GM12875 (cell line): ENCODE results near the gene FIS1.

Source experiments
- H3K4me3 ChIP-seq: one replicate; pipeline ENCODE4 v1.5.1; 2011; ENCODE audit warnings: low read depth, low read length, control low read depth
- TF ChIP-seq, protein P1 (sequence below): IDR thresholded peaks from 2 replicates; pipeline ENCODE4 v1.5.1; 2011; ENCODE audit warnings: low read depth, mild to moderate bottlenecking, control low read depth, inconsistent platforms, low read length, moderate library complexity, borderline replicate concordance; ENCODE audit not compliant: insufficient read depth

FIS1 gene

DNA sequence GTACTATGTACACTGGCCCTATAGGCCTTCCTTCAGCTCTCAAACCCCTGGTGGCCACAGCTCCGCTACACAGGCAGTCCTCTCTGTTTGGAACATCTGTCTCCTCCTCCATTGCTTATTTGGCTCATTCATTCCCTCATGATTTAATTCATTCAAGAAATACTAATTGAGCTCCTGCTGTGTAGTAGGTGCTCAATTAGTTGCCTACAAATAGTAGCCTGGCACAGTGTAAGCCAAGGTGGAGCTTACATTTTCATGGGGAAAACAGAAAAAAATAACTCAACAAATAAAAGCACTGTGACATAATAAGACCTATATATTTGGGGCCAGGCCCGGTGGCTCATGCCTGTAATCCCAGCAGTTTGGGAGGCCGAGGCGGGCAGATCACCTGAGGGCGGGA is 3.4 kb upstream of the FIS1 start:
- H3K4me3 ChIP-seq: no peak overlapping the region
- TF ChIP-seq, protein P1, sequence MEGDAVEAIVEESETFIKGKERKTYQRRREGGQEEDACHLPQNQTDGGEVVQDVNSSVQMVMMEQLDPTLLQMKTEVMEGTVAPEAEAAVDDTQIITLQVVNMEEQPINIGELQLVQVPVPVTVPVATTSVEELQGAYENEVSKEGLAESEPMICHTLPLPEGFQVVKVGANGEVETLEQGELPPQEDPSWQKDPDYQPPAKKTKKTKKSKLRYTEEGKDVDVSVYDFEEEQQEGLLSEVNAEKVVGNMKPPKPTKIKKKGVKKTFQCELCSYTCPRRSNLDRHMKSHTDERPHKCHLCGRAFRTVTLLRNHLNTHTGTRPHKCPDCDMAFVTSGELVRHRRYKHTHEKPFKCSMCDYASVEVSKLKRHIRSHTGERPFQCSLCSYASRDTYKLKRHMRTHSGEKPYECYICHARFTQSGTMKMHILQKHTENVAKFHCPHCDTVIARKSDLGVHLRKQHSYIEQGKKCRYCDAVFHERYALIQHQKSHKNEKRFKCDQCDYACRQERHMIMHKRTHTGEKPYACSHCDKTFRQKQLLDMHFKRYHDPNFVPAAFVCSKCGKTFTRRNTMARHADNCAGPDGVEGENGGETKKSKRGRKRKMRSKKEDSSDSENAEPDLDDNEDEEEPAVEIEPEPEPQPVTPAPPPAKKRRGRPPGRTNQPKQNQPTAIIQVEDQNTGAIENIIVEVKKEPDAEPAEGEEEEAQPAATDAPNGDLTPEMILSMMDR: no peak

DNA sequence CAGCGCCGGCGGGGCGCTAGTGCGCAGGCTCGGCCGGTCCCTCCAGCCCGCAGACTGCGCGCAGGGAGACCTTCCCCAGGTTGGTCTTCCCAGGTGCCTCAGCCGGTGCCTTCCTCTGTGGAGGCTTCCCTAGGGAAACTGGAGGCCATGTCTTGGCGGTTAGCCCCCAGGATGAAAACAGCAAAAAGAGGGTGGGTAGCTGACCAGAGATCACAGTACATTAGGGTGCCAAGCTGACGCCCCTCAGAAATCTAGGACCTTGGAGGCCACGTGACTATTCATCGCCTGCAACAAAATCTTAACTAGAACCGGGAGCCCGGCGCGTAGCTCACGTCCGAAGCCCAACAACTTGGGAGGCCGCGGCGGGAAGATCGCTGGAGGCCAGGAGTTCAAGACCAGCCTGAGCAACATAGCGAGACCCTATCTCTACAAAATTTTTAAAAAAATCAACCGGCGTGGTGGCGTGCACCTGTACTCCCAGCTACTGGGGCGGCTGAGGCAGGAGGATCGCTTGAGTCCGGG is 327 bp upstream of the FIS1 start:
- TF ChIP-seq, protein P1: no peak
- peak overlapping the region; percentile 64 for H3K4me3 ChIP-seq

DNA sequence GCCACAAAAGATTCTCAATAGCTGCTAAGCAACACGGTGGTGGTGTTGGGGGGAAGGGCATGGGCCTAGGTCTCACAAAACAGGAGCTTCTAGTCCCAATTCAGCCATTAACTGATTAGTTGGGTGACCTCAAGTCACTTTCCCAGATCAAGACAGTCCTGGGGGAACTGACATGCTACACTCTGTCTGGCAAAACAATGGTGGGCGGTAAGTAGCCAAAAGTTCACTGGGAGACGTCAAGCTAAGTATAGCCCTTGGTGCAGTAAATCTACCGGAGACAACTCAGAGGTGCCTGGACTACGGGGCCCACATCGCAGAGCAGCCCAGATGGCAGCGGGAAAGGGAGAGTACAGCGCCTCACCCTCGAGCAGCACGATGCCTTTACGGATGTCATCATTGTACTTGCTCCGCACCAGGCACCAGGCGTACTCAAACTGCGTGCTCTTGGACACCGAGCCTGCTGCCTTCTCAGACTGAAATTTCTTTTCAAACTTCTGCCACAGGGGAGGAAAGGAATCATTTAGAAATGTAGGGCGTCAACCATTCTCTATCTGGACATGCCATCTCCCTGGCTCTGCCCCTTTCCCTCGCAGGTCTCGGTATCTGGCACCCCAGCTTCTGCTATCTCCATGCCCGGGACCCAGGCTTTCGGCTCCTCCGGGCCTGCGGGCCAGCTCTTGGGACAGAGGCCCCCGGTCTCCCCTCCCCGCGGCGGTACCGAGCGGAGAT is 1.1 kb downstream of the FIS1 start:
- H3K4me3 ChIP-seq: peak overlapping the region; percentile 64
- TF ChIP-seq, protein P1: no peak

DNA sequence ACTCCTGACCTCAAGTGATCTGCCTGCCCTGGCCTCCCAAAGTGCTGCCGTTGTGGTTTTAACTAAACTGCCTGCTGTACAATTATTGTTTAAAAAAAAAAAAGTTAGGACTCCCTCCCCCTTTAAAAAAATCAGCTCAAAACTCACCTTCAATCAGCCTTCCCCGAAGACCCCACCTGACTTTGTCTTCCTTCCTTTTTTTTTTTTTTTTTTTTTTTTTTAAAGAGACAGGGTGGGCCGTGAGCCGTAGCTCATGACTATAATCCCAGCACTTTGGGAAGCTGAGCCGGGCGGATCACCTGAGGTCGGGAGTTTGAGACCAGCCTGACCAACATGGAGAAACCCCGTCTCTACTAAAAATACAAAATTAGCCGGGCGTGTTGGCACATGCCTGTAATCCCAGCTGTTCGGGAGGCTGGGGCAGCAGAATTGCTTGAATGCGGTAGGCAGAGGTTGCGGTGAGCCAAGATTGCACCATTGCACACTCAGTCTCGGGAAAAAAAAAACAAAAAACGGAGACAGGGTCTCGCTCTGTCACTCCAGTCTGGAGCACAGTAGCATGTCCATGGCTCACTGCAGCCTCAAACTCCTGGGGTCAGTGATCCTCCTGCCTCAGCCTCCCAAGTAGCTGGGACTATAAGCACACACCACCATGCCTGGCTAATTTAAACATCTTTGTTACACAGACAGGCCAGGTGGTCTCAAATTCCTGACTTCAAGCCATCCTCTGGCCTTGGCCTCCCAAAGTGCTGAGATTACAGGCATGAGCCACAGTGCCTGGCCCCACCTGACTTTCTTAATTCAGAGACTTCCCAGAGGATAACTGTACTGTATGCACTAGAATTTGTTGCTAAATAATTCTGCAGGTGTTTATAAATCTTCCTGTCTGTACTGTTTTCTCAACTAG is 3.2 kb downstream of the FIS1 start:
- TF ChIP-seq, protein P1: no peak
- no peak overlapping the region for H3K4me3 ChIP-seq

DNA sequence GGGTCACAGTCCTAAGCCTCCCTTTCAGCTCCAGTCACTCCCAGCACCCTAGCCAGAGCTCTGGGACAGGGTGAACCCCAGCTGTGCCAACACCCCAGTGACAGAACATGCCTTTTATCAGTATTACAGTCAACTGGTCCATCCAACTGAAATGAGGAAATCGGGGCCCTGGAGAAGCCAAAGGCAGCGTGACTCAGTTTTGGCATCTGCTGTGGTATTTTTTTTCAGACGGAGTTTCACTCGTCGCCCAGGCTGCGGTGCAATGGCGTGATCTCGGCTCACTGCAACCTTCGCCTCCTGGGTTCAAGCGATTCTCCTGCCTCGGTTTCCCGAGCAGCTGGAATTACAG is 3.9 kb downstream of the FIS1 start:
- H3K4me3 ChIP-seq: no peak overlapping the region
- TF ChIP-seq, protein P1: no peak

DNA sequence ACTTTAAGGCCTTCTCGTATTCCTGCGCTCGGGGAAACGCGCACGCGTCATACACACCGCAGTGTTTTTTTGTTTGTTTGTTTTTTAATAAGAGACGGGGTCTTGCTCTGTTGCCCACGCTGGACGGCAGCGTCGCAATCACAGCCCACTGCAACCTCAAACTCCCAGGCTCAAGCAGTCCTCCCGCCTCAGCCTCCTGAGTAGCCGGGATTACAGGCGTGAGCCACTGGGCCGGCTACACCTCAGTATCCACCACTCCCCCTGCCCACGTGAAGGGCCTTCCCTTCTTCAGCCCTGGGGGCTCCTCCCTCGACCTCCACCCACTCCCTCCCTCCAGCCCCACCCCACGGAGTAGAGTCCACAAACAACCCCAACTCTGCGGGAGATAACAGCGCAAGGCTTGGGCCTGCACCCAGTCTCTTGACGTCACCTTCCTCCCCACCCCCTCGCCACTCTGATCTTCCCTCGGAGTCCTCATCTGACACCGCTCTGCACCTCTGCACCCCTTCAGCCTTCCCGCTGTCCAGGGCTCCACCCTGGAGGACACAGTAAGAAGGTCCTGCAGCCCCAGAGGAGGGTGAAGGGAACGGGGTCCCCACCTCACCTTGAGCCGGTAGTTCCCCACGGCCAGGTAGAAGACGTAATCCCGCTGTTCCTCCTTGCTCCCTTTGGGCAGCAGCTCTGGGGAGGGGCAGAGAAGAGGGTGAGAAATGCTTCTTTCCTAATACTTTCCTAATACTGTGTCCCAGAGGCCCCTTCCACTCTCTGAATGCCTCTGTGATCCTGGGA is 4.5 kb downstream of the FIS1 start:
- TF ChIP-seq, protein P1: no peak

More for the DNA sequence above, 4.5 kb downstream of the FIS1 start:
- H3K4me3 ChIP-seq: no peak overlapping the region
